CD4-positive, alpha-beta T cell treated with Interleukin-17A for 4 hours (primary cell): ENCODE measurements around the gene PSMD5.
A peak's percentile ranks its signal among the peaks of the same experiment; 100 is the strongest.

Experiments used
- DNase-seq: peaks from one replicate; pipeline ENCODE4 v3.0.0-alpha.2; 2020; ENCODE audit warnings: mixed read lengths

PSMD5 gene

DNA sequence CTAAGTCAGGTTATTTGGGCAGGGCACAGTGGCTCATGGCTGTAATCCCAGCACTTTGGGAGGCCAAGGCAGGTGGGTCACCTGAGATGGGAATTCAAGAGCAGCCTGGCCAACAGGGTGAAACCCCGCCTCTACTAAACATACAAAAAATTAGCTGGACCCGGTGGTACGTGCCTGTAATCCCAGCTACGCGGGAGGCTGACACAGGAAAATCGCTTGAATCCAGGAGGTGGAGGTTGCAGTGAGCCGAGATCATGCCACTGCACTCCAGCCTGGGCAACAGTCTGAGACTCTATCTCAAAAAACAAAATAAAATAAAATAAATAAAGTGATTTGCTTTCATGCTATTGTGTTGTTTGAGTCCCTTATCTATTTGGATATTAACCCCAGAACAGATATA lies 41.3 kb downstream of the PSMD5 start:
- DNase-seq = no peak

DNA sequence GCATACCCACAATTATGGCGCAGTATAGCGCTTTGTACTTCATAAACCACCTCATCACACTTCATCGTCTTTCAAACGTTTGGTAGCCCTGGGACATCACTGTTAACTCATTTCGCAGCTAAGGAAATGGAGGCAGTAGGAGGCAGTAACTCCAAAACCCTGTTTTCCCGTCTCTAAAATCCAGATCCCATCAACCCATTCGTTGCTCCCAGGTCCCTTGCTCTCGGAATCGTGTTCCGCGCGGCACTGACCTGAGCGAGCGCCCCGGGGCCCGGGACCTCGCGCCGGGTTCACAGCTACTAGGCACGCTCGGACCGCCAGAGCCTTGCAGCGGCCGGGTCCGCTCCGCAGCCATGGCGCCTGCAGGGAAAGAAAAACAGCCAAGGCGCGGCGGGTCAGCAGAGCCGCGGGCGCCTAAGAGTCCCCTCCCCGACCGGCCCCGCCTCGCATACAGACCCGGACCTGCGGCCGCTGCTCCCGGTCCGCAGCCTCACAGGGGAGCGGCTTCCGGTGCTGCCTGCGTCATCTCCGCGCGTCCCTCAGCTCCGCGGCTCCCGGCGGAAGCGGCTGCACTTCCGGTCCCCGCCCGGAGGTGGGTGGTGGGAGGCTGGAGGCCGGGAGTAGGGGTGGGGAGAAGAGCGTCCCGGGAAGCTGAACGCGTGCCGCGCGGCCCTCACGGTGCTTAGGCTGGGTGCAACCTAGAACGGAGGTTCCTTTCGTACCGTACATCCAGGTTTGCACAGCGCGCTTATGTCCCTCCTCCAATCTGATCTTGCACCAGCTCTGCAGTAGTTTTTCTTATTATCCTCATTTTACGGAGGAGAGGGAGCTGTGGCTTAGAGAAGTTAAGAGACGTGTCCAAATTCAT lies 49.6 kb downstream of the PSMD5 start, which contains the start of gene FBXW2:
FBXW2 (minus strand) TSS at position 519 of the 868 bp plus-strand sequence. CDS start 5,158 bp downstream, outside the sequence.
- peak; percentile 87 for DNase-seq

DNA sequence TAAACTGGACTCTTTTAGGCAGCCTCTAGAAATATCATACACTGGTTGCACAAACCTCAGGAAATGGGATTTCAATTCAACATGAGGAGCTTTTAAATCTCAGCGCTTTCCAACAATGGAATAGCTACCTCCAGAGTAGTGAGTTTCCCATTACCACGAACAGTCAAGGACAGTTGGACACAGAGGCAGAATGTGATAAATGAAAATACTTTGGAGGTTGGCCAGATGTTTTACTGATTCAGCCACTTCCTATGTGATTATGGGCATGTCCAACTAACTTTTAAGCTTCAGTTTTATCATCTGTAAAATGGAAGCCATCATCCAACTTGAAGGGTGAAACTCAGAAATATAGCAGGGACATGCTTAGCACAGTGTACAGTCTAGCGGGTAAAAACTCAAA lies 51.6 kb downstream of the PSMD5 start:
- DNase-seq = no peak

DNA sequence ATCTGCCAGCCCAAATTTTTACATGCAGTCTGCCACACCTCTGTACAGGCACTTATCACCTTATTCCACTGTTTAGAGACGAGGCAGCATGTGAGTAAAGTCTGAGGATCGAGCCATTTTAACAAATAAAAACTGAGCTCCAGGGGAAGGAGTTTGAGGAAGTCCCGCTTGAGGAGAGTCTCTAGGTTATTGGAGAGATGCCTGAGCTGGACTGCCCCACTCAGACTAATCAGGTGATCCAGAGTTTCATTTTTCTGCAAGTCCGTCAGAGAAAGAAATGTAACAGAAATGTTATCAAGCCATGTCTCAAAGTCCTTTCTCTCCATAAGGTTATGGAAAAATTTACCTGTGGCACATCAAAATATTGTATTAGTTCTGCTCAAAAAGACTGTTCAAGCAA lies 54.8 kb downstream of the PSMD5 start:
- no peak for DNase-seq

DNA sequence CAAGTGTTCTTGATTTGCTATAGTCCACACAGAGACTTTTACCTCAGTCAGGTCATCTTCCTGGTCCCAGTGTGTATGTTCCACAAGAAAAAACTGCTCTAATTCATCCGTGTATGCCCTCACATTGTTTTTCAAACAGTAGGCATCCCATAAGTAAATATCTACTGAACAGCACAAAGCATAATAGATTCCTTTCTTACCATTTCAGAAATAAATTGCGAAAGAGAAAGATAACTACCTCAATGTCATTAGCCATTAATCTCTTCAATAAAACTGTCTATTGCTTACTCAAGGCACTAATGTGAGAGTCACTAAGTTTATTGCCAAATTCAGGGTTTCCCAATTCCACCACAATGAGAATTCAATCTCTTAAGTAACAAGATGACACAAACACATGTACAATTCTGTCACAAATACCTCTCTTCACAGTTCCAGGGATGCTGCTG lies 59.1 kb downstream of the PSMD5 start:
- no peak for DNase-seq

DNA sequence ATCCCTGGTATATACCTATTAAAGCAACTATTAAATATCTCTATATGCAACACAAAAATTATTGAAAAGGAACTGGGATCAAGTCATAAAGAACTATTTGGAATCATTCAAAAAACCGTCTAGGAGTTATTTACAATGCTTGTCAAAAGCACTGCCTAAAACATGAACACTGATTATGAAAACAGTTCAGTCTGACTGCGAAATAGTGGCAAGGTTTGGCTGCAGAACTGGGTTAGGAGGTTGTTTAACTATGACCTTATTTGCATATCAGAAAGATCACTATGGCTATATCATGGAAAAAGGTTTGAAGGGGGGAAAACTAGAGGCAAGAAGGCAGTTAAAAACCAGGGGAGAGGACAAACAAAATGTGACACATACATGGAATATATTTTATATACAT lies 61.5 kb downstream of the PSMD5 start:
- no peak for DNase-seq

DNA sequence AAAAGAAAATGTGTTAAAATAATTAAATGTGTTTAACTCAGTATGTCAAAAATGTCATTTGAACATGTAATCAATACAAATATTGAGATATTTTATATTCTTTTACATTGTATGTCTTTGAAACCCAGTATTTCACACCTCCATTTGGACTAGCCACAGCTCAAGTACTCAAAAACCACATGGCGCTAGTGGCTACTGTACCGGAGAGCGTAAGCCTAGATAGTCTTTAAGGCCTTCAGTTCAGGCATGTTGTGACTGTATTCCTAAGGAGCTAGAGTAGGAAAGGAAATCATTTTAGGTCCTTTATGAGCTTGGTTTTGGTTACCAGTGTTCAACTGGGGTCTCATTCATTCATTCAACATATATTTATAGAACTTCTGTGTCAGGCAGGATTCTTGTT lies 62.4 kb downstream of the PSMD5 start:
- DNase-seq = no peak

DNA sequence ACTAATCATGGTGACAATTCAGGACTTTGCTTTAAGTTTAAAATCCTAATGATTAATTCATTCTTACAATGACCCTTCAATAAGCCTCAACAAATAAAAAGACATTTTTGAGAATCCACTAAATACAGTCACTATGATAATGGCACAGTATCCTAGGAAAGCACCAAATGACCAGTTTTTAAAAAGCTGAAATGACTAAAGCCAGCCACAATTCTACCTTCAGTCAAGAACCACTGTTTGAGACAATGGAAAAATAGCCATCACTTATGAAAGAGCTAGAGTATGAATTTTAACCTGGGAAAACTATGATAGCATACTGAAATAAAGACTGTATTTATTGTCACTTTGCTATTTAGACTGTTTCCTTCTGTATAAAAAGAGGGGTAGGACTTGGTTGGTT lies 63.5 kb downstream of the PSMD5 start:
- DNase-seq = no peak

DNA sequence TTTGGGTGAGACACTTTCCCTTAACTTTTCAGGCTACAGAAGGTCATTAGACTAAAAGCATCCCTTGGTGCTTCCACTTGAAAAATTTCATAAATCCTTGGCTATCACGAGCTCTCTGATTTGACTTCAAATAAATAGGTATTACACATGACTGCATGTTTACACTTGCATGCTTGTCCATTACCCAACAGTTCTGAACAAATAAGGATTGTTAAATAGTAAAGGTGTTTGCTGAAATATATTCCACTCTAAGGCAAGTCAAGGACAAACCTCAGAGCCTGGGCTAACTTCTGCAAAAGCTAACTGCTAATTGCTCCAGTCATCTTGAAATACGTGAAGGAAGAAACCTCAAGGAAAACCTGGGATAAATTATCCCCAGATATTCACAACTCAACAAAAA lies 64.0 kb downstream of the PSMD5 start:
- no peak for DNase-seq

DNA sequence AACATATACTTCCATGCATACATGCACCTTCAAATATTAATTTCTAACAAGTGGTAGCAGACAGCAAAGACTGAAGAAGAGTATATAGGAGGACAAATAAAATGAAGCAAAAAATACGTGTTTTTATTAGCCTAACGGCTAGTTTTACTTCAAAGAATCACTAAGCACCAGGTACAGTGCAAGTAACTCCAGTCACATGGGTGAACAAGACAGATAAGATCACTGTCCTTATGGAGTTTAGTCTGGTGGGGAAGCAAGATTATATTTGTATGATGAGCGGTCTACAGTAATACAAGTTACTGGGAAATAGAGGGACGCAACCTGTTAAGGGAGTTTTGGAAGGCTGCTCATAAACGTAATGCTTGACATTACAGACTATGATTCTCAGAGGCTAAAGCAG lies 65.5 kb downstream of the PSMD5 start:
- DNase-seq = no peak

DNA sequence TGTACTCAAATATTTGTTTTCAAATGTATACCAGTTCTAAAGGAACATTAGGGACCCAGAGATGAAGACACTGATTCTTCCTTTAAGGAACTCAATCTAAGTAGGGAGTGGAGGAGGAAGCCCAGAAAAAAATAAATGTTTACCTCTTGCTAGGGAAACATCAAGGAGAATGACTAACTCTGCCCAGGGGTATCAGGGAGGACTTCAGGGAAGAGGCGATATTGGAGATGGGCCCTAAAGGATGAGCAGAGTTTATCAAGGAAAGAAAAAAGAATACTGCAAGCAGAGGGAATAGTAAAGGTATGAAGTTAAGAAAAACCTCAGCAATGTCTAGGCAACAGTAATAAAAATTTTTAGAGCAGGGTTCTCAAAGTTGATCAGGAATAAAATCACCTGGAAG lies 65.9 kb downstream of the PSMD5 start:
- DNase-seq = no peak

DNA sequence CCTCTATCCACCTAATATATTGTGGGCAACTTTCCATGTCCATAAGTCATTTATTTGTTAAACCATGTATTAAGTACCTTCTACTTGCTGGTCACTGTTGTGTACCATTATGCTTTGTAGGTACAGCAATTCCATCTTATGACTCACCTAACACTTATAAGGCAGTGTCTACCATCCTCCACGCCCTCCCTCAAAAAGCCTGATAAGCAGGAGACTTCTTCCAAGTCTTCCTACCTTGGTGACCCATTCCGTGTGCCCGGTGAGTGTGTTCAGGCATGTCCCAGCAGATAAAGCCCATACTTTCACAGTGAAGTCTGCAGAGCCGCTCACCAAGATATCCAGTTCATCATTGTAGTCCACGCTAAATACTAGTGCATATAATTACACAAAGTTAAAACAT lies 66.9 kb downstream of the PSMD5 start:
- no peak for DNase-seq

DNA sequence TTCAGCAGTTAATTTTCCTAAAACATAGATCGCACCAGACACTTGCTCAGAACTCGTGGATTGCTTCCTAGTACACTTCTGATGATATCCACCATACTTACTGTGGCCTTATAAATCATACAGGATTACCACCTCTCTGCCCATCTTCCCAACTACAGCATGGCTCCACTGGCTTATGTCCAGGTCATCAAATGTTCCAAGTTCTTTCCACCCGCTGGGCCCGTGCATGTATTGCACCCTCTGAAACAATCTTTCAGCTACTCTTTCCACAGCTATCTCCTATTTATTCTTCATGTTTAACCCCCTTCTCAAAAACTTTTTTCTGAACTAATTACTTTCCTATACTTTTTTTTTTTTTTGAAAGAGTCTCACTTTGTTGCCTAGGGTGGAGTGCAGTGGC lies 68.0 kb downstream of the PSMD5 start:
- no peak for DNase-seq

DNA sequence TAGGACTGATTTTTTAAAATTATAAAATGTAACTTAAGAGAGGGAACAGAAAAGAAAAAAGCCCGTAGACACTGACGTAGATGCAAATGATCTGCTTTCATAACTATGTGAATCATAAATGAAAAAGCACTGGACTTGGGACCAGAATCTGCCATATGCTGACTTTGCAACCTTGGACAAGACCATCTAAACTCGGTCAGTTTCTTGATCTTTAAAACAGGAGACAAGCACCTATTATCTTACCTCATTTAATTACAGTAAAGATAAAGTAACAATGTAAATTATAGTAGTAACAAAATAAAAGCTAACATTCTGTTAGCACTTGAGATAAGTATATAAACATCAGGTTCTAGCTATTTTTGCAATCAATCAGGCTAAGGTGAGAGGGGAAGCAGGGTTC lies 69.5 kb downstream of the PSMD5 start:
- no peak for DNase-seq

DNA sequence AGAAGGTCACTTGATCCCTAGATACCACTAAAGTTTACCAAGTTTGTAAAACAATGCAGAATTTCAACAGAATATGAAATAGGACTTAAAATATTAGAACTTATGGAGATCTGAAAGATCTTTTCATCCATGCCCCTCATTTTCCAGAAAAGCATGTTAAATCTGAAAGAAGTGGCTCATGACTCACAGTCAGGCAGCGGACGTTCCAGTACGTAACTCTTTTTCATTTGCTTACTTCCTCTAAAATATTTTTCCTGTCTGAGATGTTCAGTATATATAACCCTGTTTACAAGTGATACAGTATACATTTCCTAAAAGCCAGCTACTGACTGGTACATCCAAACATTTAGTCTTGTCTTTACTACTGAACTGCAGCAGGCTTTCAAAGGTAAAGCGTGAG lies 71.8 kb downstream of the PSMD5 start:
- no peak for DNase-seq

DNA sequence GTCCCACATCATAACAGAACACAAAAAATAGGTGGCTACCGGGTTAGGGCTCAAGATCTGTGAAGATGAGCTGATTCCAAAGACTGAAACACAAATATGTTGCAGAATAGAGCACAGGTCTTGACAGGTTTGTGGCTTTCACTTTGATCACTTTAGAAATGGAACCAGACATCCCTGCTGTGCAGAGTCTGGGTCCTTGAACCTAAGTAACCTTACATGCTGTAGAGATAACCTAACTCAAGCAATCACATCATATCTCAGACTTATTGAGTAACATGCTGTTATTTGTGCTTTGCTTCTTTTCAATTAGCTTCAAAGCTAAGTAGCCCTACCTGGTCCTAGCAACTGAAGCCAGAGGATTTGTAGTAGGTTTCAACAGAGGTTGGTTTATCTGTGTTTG lies 73.8 kb downstream of the PSMD5 start:
- DNase-seq = no peak

DNA sequence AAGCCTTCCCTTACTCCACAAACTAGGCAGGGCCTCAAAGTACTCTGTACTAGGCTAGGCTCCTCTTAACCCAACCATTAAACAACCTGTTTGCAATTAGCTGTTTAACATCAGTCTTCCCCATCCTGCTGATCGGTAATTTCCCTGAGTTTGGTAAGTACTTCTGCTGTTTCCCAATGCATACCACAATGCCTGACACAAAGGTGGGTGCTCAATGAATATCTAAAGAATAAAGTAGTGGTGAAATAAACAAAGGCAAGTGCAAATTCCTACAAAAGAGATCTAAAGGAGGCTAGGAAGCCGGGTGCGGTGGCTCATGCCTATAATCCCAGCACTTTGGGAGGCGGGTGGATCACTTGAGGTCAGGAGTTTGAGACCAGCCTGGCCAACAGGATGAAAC lies 74.5 kb downstream of the PSMD5 start:
- no peak for DNase-seq

DNA sequence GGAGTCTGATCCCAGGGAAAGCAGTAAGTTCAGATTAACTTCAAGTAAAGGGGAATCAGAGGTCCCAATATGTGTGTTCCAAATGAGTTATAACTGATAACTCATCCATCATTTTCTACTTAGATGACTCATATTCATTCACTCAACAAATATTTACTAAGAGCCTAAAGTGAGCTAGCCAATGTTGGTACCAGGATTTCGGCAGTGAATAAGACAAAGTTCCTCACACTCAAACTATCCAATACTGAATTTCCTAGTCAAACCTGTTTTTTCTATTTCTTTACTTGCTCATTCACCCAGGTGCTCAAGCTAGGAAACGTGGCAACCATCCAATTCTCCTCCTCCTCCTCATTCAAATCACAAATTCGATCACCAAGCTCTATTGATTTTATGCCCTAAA lies 75.3 kb downstream of the PSMD5 start:
- DNase-seq = no peak
